GM12872 (cell line): Measurements from ENCODE around the gene CACNA1H.
"Not testable (repeated sequence)": the region's sequence is repeated elsewhere in the genome, so short reads cannot be mapped to it uniquely, and the experiment has no call there.

ENCODE experiments used
- TF ChIP-seq, protein P1 (sequence below): IDR thresholded peaks from 3 replicates; pipeline ENCODE4 v1.5.1; 2011; ENCODE audit warnings: low read depth, mild to moderate bottlenecking, low read length, moderate library complexity; ENCODE audit not compliant: insufficient read depth

Gene CACNA1H

DNA sequence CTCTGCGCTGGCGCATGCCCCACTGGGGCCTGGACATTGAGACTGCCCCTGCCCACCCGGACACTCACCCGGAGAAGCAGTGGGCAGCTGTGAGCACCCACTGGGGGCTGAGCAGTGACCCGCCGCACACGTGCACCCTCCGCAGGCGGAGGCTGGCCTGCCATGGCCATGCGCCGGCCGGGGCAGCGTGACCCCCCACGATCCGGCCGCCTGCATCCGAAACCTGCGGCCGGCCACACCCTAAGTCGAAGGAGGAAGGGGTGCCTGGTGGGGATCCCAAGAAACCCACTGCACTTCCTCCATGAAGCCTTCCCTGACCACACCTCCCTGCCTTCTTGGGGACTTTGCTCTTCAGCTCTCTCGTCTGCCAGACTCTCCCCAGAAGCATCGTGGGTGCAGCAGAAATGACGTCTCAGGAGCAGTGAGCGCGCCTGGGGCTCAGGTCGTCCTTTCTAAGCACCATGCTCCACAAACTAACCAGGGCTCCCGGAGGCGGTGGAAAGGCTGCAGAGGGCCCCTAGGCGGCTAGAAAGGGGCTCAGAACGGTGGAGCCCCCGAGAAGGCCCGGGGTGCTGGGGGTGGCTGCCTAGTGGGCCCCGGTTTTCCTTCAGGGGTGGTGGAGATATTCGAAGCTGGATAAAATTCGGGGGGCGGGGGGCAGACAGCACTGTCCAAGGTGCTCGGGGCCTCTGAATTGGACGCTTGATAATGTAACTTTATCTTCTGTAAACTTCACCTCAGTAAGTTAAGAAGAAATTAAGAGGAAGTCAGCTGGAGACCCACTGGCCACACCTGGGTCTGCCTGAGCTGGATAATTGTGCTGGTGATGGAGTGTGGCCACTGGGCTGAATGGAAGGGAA is 70.7 kb downstream of the CACNA1H start:
- TF ChIP-seq, protein P1, sequence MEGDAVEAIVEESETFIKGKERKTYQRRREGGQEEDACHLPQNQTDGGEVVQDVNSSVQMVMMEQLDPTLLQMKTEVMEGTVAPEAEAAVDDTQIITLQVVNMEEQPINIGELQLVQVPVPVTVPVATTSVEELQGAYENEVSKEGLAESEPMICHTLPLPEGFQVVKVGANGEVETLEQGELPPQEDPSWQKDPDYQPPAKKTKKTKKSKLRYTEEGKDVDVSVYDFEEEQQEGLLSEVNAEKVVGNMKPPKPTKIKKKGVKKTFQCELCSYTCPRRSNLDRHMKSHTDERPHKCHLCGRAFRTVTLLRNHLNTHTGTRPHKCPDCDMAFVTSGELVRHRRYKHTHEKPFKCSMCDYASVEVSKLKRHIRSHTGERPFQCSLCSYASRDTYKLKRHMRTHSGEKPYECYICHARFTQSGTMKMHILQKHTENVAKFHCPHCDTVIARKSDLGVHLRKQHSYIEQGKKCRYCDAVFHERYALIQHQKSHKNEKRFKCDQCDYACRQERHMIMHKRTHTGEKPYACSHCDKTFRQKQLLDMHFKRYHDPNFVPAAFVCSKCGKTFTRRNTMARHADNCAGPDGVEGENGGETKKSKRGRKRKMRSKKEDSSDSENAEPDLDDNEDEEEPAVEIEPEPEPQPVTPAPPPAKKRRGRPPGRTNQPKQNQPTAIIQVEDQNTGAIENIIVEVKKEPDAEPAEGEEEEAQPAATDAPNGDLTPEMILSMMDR: no peak

DNA sequence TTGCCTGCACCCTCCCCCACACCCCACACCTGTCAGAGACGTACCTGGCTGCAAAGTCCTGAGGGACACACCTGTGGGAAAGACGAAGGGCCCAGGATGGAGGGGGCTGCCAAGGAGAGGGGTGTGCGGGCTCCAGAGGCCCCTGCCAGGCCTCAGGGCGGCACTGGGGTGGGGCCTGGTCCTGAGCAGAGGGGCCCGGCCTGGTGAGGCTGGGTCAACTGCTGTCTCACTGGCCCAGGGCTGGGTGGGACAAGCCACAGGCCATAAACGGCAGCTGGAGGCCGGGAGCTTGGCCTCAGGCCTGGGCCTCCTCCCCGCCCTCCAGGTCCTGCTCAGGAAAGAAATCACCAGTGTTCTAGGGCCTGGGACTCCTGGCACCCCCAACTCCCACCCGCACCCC is 71.7 kb downstream of the CACNA1H start:
- TF ChIP-seq, protein P1: no peak

DNA sequence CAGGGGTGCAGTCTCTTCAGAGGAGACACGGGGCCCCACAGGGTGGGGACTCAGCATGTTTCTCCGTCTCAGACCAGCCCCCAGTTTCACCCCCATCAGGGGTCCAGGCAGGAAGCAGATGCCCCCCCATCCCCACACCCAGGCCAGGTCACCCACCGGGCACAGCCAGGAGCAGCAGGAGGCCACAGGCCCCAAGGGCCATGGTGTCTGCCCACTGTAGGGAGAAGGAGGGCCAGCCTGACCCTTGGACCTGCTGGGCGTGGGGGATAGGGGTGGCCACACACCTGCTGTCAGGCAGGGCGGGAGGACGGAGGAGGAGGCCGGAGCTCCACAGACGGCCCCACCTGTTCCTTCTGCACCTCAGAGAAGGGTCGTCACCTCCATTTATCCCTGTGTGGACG is 72.1 kb downstream of the CACNA1H start, which contains the start of gene TPSG1:
Gene TPSG1 (minus strand): TSS at position 218 of the 401 bp plus-strand sequence. CDS start 16 bp downstream, at position 202.
- TF ChIP-seq, protein P1: no peak

DNA sequence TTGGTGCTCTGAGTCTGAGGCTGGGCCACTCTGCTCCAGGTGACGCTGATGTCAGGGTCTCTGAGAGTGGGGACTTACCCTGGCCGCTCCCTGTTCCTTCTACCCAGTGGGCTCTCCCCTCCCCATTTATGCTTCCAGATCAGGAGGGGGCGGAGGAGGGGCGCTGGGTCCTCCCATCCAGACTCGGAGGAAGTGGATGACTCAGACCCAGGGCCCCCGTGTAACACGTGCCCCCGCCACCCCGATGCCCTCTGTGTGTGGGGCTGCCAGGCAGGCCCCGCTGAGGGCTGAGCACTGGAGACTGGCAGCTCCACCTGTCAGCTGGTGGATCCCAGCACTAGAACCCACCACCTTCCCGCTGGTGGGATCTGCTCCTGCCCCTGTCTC is 77.2 kb downstream of the CACNA1H start, which contains the start of gene TPSB2:
Gene TPSB2 (minus strand): TSS at position 101 of the 387 bp plus-strand sequence. CDS start 233 bp downstream, outside the sequence.
- TF ChIP-seq, protein P1: not testable (repeated sequence)

DNA sequence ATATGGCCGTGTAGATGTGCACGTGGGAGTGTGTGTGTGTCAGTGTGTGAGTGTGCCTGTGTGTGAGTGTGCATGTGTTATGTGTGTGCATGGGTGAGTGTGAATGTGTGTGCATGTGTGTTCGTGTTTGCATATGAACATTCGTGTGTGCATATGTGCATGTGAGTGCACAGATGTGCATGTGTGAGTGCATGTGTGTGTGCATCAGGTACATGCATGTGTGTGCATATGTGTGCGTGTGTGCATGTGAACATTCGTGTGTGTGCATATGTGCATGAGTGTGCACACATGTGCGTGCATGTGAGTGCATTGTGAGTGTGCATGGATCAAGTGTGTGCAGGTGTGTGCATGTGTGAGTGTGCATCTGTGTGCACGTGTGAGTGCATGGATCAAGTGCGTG is 85.1 kb downstream of the CACNA1H start:
- TF ChIP-seq, protein P1: no peak

DNA sequence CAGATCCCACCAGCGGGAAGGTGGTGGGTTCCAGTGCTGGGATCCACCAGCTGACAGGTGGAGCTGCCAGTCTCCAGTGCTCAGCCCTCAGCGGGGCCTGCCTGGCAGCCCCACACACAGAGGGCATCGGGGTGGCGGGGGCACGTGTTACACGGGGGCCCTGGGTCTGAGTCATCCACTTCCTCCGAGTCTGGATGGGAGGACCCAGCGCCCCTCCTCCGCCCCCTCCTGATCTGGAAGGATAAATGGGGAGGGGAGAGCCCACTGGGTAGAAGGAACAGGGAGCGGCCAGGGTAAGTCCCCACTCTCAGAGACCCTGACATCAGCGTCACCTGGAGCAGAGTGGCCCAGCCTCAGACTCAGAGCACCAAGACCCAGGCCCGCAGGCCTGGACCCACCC is 87.5 kb downstream of the CACNA1H start, which contains the start of gene TPSAB1:
Gene TPSAB1 (plus strand): TSS at position 270 of the 400 bp plus-strand sequence. CDS start 234 bp downstream, outside the sequence.
- TF ChIP-seq, protein P1: not testable (repeated sequence)

DNA sequence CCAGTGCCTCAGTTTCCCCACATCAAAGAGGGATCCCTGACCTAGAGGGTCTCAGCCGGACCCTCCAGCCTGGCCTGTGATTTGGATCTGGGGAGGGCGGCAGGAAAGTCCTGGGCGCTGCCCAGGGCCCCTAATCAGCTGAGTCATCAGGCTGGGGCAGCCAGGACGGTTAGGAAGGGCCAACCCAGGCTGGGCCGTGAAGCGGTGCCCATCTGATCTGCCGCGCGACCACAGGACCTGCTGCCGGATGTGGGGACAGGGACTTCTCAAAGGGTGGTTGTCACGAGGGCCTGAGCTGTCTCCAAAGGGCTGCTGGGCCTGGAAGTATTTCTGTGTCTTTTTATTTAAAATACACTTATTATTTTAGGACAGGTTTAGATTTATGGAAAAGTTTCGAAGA is 92.0 kb downstream of the CACNA1H start:
- TF ChIP-seq, protein P1: no peak
